Dedifferentiated amniotic fluid mesenchymal stem cell (primary cell): Measurements from ENCODE around the gene HMCN2.

ENCODE experiments used
- DNase-seq: peaks from one replicate; pipeline ENCODE4 v3.0.0-alpha.2; 2016; ENCODE audit errors: extremely low spot score

The HMCN2 gene

GRCh38 chr9:130448771-130449603 lies 183.4 kb downstream of the HMCN2 start:
- no peak for DNase-seq

- no peak for DNase-seq
These were observed 184.9 kb downstream of the HMCN2 start for GRCh38 chr9:130450344-130451003.

GRCh38 chr9:130451004-130451390 lies 185.4 kb downstream of the HMCN2 start:
- DNase-seq, result no peak

DNA sequence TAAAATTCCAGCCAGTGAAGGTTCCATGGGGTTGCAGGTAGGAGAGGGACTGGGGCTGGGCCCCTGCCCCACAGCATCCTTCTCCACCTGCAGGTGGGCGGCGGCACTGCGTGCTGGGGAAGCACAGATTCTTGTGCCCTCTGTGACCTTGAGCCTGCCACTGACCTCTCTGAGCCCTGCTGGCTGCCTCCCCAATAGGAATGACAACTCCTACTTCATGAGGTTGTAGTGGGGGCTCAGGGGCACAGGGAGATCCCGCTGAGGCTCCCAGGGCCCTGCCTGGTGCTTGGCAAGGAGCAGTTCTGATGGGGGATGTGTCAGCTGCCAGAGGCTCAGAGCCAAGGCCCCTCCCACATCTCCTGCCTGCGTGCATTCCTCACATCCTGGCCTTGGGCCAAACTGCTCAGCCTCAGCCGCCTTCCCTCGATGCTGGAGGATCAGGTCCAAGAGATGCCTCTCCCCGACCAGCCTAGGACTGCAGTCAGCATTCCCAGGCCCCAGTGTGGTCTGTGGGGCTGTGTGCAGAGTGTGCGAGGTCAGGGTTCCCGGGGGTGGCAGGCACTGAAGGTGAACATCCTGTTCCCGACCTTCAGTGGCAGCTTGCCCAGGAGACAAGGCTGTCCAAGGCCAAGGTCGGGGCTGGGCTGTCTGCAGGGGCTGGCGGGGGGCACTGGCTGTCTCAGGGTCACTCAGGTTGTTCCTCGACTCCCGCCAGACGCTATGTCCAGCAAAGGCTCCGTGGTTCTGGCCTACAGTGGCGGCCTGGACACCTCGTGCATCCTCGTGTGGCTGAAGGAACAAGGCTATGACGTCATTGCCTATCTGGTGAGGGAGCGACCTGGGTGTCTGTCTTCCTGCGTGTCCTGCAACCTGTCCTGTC lies 186.2 kb downstream of the HMCN2 start:
- DNase-seq, result peak; percentile 93

GRCh38 chr9:130452835-130453234 lies 187.3 kb downstream of the HMCN2 start:
- DNase-seq, result no peak

GRCh38 chr9:130453487-130453886 lies 187.9 kb downstream of the HMCN2 start:
- no peak for DNase-seq

GRCh38 chr9:130454096-130454811 lies 188.7 kb downstream of the HMCN2 start:
- DNase-seq, result no peak

GRCh38 chr9:130454812-130455325 lies 189.3 kb downstream of the HMCN2 start:
- no peak for DNase-seq

DNA sequence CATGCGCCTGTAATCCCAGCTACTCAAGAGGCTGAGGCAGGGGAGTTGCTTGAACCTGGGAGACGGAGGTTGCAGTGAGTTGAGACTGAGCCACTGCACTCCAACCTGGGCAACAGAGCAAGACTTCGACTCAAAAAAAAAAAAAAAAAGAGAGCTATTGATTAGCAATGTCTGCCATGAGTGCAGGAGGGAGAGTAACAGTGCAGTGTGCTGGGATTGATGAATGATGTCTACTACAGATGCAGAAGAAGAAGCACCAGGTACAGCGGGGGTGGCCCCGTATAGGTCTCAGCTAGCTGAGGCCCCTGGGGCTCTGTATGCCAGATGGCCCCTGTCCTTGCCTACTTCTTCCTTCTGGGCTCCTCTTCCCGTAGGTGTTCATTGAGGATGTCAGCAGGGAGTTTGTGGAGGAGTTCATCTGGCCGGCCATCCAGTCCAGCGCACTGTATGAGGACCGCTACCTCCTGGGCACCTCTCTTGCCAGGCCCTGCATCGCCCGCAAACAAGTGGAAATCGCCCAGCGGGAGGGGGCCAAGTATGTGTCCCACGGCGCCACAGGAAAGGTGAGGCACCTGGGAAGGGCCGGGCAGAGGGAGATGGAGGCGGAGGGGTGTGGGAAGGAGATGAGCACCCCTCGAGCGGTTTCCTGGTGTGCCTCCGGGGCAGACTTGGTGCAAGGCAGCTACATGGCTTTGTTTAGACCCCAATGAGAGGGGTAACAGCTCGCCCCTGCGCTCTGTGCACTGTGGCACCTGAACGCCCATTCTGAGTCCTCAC lies 192.7 kb downstream of the HMCN2 start:
- DNase-seq, result no peak

- DNase-seq, result no peak
These were observed 193.2 kb downstream of the HMCN2 start for GRCh38 chr9:130458804-130459067.

DNA sequence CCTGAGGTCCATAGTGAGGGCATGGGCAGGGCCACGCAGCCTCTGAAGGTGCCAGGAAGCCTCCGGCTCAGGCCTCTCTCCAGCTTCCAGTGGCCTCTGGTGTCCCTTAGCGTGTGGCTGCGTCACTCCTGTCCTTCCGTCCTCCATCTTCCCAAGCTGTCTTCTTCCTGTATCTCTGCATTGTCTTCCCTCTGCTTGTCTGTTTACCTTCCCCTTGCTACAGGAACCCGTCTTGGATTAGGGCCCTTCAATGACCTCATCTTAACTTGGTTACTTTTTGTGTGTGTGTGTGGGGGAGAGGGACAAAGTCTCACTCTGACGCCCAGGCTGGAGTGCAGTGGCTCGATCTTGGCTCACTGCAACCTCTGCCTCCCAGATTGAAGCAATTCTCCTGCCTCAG lies 193.6 kb downstream of the HMCN2 start:
- DNase-seq, result no peak

- DNase-seq, result no peak
These were observed 194.5 kb downstream of the HMCN2 start for GRCh38 chr9:130459941-130460669.

DNA sequence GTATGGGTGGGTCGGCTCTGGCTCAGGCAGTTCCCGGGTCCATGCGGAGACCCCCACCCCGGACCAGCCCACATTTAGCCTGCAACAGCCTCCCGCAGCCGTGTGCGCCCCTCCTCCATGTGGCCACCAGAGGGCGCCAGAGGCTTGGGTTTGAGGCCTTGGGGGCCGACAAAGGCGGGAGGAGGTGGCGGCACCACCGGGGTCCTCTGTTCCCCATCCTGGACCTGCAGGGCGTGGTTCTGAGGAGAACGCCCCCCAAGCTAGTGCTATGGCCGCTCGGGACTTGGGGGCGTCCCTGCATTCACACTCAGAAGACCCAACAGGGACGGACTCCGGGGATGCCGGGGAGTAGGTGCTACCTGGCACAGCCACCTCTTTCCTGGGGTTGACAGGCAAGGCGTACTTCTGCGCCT lies 195.7 kb downstream of the HMCN2 start:
- no peak for DNase-seq

GRCh38 chr9:130461731-130462130 lies 196.2 kb downstream of the HMCN2 start:
- DNase-seq, result no peak

- DNase-seq, result no peak
These were observed 197.4 kb downstream of the HMCN2 start for GRCh38 chr9:130462685-130463540.

DNA sequence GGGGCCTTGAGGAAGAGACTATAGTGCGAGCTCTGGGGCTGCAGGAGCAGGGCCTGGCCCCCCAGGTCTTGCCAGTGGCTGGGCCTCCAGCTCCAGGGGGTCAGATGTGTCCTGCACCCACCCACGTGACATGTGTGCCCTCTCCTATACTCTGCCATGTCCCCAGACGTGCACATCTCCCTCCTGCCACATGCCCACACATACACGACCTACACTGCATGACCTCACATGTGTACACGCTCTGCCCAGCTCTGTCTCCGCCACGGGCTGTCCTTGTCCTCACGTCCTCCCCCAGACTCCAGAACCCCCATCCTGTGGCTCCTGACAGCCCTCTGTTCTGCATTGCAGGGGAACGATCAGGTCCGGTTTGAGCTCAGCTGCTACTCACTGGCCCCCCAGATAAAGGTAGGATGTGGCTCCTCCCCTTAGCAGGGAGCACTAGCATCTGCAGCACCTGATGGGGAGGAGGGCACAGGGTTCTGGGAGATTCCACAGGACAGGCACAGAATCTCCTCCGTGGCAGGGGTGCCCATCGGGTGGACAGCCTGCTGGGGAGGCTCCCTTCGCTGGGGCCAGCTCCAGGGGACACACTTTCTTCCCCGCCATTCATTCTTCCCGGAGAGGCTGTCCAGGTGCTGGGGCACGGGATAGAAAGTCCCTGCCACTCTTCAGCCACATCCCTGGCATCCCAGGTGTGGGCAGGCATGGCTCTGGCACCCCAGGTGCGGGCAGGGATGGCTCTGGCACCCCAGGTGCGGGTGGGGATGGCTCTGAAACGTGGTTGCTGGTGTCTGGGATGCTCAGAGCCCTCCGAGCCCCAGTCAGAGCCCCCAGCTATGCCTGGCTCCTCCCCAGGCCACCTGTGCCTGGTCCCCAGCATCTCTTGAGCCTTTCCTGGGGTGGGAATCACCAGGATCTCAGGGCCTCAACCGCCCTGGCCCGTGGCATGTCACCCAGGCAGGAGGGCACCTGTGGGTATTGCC lies 198.5 kb downstream of the HMCN2 start:
- DNase-seq, result no peak

- DNase-seq, result no peak
These were observed 200.0 kb downstream of the HMCN2 start for GRCh38 chr9:130465383-130466096.
